ENCODE data around the gene APBA2. TPM values are rescaled to one million over a fixed set of nuclear protein-coding genes. Genes with fewer than 3 reads are reported as not detected.

Gene APBA2
- total and polyA plus RNA-seq, 10 of the 15 experiments (the other 5 are each of a cell fraction or from before 2014, with no cell fraction given), result 0.06 to 0.26 (median 0.07) TPM; not detected in 7

- ChIA-PET POLR2A (interaction anchor here (0.7 kb wide), 1 partner anchor 13 kb away, joined by 3 read pairs; no protein-coding TSS in a partner anchor), RAD21 (ENCODE audit: unreplicated experiment) (no interaction called here), CTCF (interaction anchor here (0.6 to 0.8 kb wide), 3 partner anchors 30 to 283 kb away, joined by 3 read pairs; no protein-coding TSS in a partner anchor), SMC1A (ENCODE audit: uncharacterized antibody, unreplicated experiment) (no interaction called here)
- no TSS peak for BruUV-seq (replicated peaks)
- H3K4me1 ChIP-seq (ENCODE audit: control insufficient read depth, insufficient read depth, low read length), result no peaks in the 10 kb centered on the region
- no peaks in the 10 kb centered on the region for H3K79me2 ChIP-seq (ENCODE audit: control insufficient read depth, insufficient read depth, low read length)
- no peak for ATAC-seq
- FAIRE-seq, result no peak
- H3K9me3 ChIP-seq (replicated peaks; ENCODE audit: control insufficient read depth, insufficient read depth, low read length), result no peaks in the 10 kb centered on the region
- in situ Hi-C loops (cut with MboI), result no loop called here
- no peak overlapping the region for H3K4me3 ChIP-seq
- TF ChIP-seq ZNF622 (IDR thresholded peaks at IDR 0.05), result no peak
- no peak for TF ChIP-seq ETV6 (conservative IDR thresholded peaks at IDR 0.05 in 1 of 2, IDR thresholded peaks at IDR 0.05 in 1 of 2; ENCODE audit: borderline replicate concordance in 1 of 2, low read depth in 1 of 2)
- no peak for TF ChIP-seq PML (IDR thresholded peaks at IDR 0.05; ENCODE audit: low read length)
- TF ChIP-seq SIN3A (IDR thresholded peaks at IDR 0.05; ENCODE audit: low read depth, low read length), result no peak
- H2AFZ ChIP-seq (ENCODE audit: control insufficient read depth, low read depth, low read length), result no peak overlapping the region
- no peaks in the 10 kb centered on the region for H4K20me1 ChIP-seq (ENCODE audit: control insufficient read depth, insufficient read depth)
- H3K9ac ChIP-seq (ENCODE audit: control insufficient read depth, insufficient read depth, low read length), result no peak overlapping the region
- intact Hi-C loops (cut with micrococcal nuclease; ENCODE audit: unreplicated experiment), result no loop called here
- WGBS (ENCODE audit: insufficient coverage, insufficient replicate concordance, low lambda C conversion rate, missing lambda C conversion rate), result 50% methylated on average over 7 of the region's 7 CpGs
- H3K4me2 ChIP-seq (ENCODE audit: control insufficient read depth, insufficient read depth), result no peak overlapping the region
- DNase-seq (ENCODE audit: low read depth, low spot score), result no peak
- no peak overlapping the region for H3K27ac ChIP-seq (ENCODE audit: control insufficient read depth, insufficient read depth)
- peaks cover 1 to 4% of the 10 kb centered on the region in 2 experiments for H3K27me3 ChIP-seq (replicated peaks in 1 of 2; ENCODE audit: control insufficient read depth in 2 of 2, insufficient read depth in 2 of 2, low read length in 1 of 2)
- no peaks in the 10 kb centered on the region for H3K36me3 ChIP-seq (ENCODE audit: control insufficient read depth in 2 of 2, insufficient read depth in 2 of 2, low read length in 1 of 2)
Measured at GRCh38 chr15:28978011-28978378, 92.2 kb downstream of the APBA2 start.

- CTCF ChIA-PET, result interaction anchor here (0.7 kb wide), 1 partner anchor 111 kb away, joined by 3 read pairs; no protein-coding TSS in a partner anchor
- Histone ChIP-seq H2AFZ (ENCODE audit: control insufficient read depth, low read depth, low read length) (no peak overlapping the region), H3K4me2 (ENCODE audit: control insufficient read depth, insufficient read depth) (no peak overlapping the region), H3K36me3 (ENCODE audit: control insufficient read depth in 2 of 2, insufficient read depth in 2 of 2, low read length in 1 of 2) (no peaks in the 10 kb centered on the region), H3K4me1 (ENCODE audit: control insufficient read depth, insufficient read depth, low read length) (no peaks in the 10 kb centered on the region), H3K27me3 (replicated peaks in 1 of 2; ENCODE audit: control insufficient read depth in 2 of 2, insufficient read depth in 2 of 2, low read length in 1 of 2) (peaks cover 1 to 4% of the 10 kb centered on the region in 2 experiments), H3K79me2 (ENCODE audit: control insufficient read depth, insufficient read depth, low read length) (no peaks in the 10 kb centered on the region), H3K9me3 (replicated peaks; ENCODE audit: control insufficient read depth, insufficient read depth, low read length) (no peaks in the 10 kb centered on the region), H3K4me3 (no peak overlapping the region), H4K20me1 (ENCODE audit: control insufficient read depth, insufficient read depth) (no peaks in the 10 kb centered on the region), H3K9ac (ENCODE audit: control insufficient read depth, insufficient read depth, low read length) (no peak overlapping the region), H3K27ac (ENCODE audit: control insufficient read depth, insufficient read depth) (no peak overlapping the region)
- RAD21 ChIA-PET (ENCODE audit: unreplicated experiment), result no interaction called here
- POLR2A ChIA-PET, result interaction anchor here (0.7 kb wide), 1 partner anchor 12 kb away, joined by 3 read pairs; no protein-coding TSS in a partner anchor
- intact Hi-C loops (cut with micrococcal nuclease; ENCODE audit: unreplicated experiment), result no loop called here
- ATAC-seq (no peak), FAIRE-seq (no peak), DNase-seq (ENCODE audit: low read depth, low spot score) (no peak)
- no TSS peak for BruUV-seq (replicated peaks)
- TF ChIP-seq SUZ12 (IDR thresholded peaks at IDR 0.05; ENCODE audit: unreplicated experiment), result no peak
- 11% methylated on average over 3 of the region's 3 CpGs for WGBS (ENCODE audit: insufficient coverage, insufficient replicate concordance, low lambda C conversion rate, missing lambda C conversion rate)
- SMC1A ChIA-PET (ENCODE audit: uncharacterized antibody, unreplicated experiment), result no interaction called here
- in situ Hi-C loops (cut with MboI), result no loop called here
Measured at GRCh38 chr15:28978661-28979060, 92.9 kb downstream of the APBA2 start.
